Testis (tissue), 2 donors: ENCODE measurements around the gene VTCN1.

Experiments used
- CTCF ChIP-seq, 3 experiments: fragments of 450-650 bp in 2 of 3; fragments of 200-600 bp in 1 of 3; sonication (generic) in 1 of 3; IDR thresholded peaks; one replicate each; pipeline ENCODE4 v1.5.1; 2016 to 2019; ENCODE audit warnings: antibody characterized with exemption in 3 of 3, mild to moderate bottlenecking in 2 of 3, moderate library complexity in 1 of 3
- POLR2A ChIP-seq: fragments of 450-650 bp; IDR thresholded peaks from one replicate; pipeline ENCODE4 v1.6.1; 2017; ENCODE audit warnings: antibody characterized with exemption, mild to moderate bottlenecking, moderate library complexity

DNA sequence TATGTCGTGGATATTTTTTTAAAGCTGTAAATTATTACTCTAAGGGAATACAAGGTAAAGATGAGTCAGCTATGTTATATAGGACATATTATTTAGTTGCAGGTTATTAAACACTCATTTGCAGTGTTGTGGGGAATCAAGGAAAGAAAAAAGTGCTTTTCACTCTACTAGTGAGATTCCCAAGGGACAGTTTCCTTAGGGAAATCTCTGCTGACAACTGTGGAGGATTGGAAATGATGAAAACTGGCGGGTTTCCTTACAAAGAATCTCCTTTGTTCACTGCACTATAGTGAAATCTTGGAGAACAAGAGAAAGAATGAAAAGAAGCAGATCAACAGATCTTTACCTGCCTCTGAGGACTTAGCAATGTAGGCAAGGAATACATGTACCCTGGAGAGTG, 64.7 kb downstream of the VTCN1 start:
- TF ChIP-seq CTCF (IDR thresholded peaks at IDR 0.05) (no peak), POLR2A (no peak)
